Measurements from ENCODE around the gene RAB11FIP2. TPM values are rescaled to one million over a fixed set of nuclear protein-coding genes. Genes with fewer than 3 reads are reported as not detected.

RAB11FIP2 gene
- polyA plus RNA-seq, 1 of the 3 experiments (the other 2 are of a cell fraction) = 3.0 TPM

- no peak overlapping the region for H2AFZ ChIP-seq (ENCODE audit: low read depth)
- no peaks in the 10 kb centered on the region for H3K9me2 ChIP-seq
- WGBS (ENCODE audit: low lambda C conversion rate) = 7% methylated on average over 2 of the region's 2 CpGs
- peaks cover 2% of the 10 kb centered on the region for H3F3A ChIP-seq (replicated peaks; ENCODE audit: insufficient read depth)
- H3K4me3 ChIP-seq (ENCODE audit: low read depth in 2 of 2, low read length in 1 of 2) = no peak overlapping the region
- POLR2A ChIA-PET = no interaction called here
- no peak overlapping the region for H3K9ac ChIP-seq
- H3K27ac ChIP-seq (ENCODE audit: low read depth in 2 of 2, low read length in 1 of 2) = peak overlapping the region in 1 of 2 experiments; percentile 26; a peak in 1 of 4 replicates
- no peaks in the 10 kb centered on the region for H3K79me2 ChIP-seq (ENCODE audit: insufficient read depth)
- no peaks in the 10 kb centered on the region for H3K27me3 ChIP-seq (ENCODE audit: insufficient read depth)
- CTCF ChIA-PET = no interaction called here
- DNase-seq = no peak
- no peaks in the 10 kb centered on the region for H4K20me1 ChIP-seq (ENCODE audit: insufficient read depth)
- no peaks in the 10 kb centered on the region for H3K4me1 ChIP-seq (ENCODE audit: control insufficient read depth in 1 of 2, insufficient read depth in 2 of 2, low read depth in 1 of 2, low read length in 1 of 2)
- no peak overlapping the region for H3K4me2 ChIP-seq
- TF ChIP-seq MXI1 (IDR thresholded peaks at IDR 0.05; ENCODE audit: low read depth, low read length) = no peak
- TF ChIP-seq RFX5 (IDR thresholded peaks at IDR 0.05; ENCODE audit: low read length) = no peak
- peak; percentile 23; the same call in 1 of the 2 replicates for TF ChIP-seq FOSL2 (IDR thresholded peaks at IDR 0.05; ENCODE audit: borderline replicate concordance, low read depth)
- no peaks in the 10 kb centered on the region for H3K36me3 ChIP-seq (replicated peaks in 1 of 2; ENCODE audit: control insufficient read depth in 1 of 2, insufficient read depth in 2 of 2, low read length in 1 of 2)
- no peaks in the 10 kb centered on the region for H3K9me3 ChIP-seq
Measured at GRCh38 chr10:117980216-117980615, 66.5 kb downstream of the RAB11FIP2 start.

GRCh38 chr10:117972168-117972837, 74.4 kb downstream of the RAB11FIP2 start:
- Histone ChIP-seq H3K36me3 (replicated peaks in 1 of 2; ENCODE audit: control insufficient read depth in 1 of 2, insufficient read depth in 2 of 2, low read length in 1 of 2) (no peaks in the 10 kb centered on the region), H3K4me2 (no peak overlapping the region), H3K4me1 (ENCODE audit: control insufficient read depth in 1 of 2, insufficient read depth in 2 of 2, low read depth in 1 of 2, low read length in 1 of 2) (no peaks in the 10 kb centered on the region), H2AFZ (ENCODE audit: low read depth) (no peak overlapping the region), H3K9ac (no peak overlapping the region), H3F3A (replicated peaks; ENCODE audit: insufficient read depth) (no peaks in the 10 kb centered on the region), H3K27me3 (ENCODE audit: insufficient read depth) (no peaks in the 10 kb centered on the region), H3K79me2 (ENCODE audit: insufficient read depth) (no peaks in the 10 kb centered on the region), H3K4me3 (ENCODE audit: low read depth in 2 of 2, low read length in 1 of 2) (no peak overlapping the region), H4K20me1 (ENCODE audit: insufficient read depth) (no peaks in the 10 kb centered on the region), H3K9me2 (no peaks in the 10 kb centered on the region), H3K9me3 (no peaks in the 10 kb centered on the region), H3K27ac (ENCODE audit: low read depth in 2 of 2, low read length in 1 of 2) (no peak overlapping the region)
- WGBS (ENCODE audit: low lambda C conversion rate) = 32% methylated on average over 5 of the region's 5 CpGs
- POLR2A ChIA-PET = no interaction called here
- CTCF ChIA-PET = no interaction called here
- TF ChIP-seq CTCF (IDR thresholded peaks at IDR 0.05) (no peak), RAD21 (IDR thresholded peaks at IDR 0.05; ENCODE audit: low read length) (no peak), TCF12 (IDR thresholded peaks at IDR 0.05) (no peak), EP300 (IDR thresholded peaks at IDR 0.05; ENCODE audit: borderline replicate concordance in 1 of 2, low read depth in 1 of 2, low read length in 1 of 2) (no peak), GATA2 (CRISPR knock-in tag; IDR thresholded peaks at IDR 0.05) (no peak), ZBTB33 (IDR thresholded peaks at IDR 0.05; ENCODE audit: borderline replicate concordance, low read depth) (no peak), RXRA (IDR thresholded peaks at IDR 0.05; ENCODE audit: borderline replicate concordance, low read depth) (no peak), ELF1 (IDR thresholded peaks at IDR 0.05) (no peak), USF1 (IDR thresholded peaks at IDR 0.05; ENCODE audit: borderline replicate concordance, low read depth) (no peak)
- no peak for DNase-seq
